Measurements from ENCODE around the gene DIDO1. TPM values are rescaled to one million over a fixed set of nuclear protein-coding genes. Genes with fewer than 3 reads are reported as not detected.
A peak's percentile ranks its signal among the peaks of the same experiment; 100 is the strongest.

The DIDO1 gene
- total and polyA plus RNA-seq, 2 of the 13 experiments (the other 11 are each of a cell fraction or from before 2014, with no cell fraction given) = 75.0 to 75.1 TPM

DNA sequence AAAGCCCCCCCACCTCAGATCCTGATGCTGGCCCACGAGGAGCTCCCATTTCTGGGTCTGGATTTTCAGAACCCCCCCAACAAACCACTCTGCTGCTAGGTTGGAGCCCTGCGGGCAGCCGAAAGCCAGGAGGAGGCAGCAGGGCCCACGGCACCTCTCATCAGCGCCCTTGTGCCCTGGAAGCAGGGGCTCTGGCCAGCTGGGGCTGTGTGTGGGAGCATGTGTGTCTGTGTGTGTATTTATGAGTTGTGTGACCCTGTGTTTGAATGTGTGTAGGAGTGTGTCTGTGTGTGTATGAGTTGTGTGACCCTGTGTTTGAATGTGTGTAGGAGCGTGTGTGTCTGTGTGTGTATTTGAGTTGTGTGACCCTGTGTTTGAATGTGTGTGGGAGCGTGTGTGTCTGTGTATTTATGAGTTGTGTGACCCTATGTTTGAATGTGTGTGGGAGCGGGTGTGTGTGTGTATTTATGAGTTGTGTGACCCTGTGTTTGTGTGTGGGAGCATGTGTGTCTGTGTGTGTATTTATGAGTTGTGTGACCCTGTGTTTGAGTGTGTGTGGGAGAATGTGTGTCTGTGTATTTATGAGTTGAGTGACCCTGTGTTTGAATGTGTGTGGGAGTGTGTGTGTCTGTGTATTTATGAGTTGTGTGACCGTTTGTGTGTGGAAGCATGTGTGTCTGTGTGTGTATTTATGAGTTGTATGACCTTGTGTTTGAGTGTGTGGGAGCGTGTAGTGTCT lies 45.1 kb upstream of the DIDO1 start (continued):
- TF ChIP-seq, protein P1, sequence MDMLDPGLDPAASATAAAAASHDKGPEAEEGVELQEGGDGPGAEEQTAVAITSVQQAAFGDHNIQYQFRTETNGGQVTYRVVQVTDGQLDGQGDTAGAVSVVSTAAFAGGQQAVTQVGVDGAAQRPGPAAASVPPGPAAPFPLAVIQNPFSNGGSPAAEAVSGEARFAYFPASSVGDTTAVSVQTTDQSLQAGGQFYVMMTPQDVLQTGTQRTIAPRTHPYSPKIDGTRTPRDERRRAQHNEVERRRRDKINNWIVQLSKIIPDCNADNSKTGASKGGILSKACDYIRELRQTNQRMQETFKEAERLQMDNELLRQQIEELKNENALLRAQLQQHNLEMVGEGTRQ (IDR thresholded peaks at IDR 0.05; ENCODE audit: low read depth, low read length) = no peak
- TF ChIP-seq, protein P1 (CRISPR knock-in tag; IDR thresholded peaks at IDR 0.05; ENCODE audit: borderline replicate concordance) = no peak
- TF ChIP-seq SAFB2 (CRISPR knock-in tag; IDR thresholded peaks at IDR 0.05; ENCODE audit: borderline replicate concordance, low read depth) = no peak
- no peak for TF ChIP-seq NFYC (CRISPR knock-in tag; IDR thresholded peaks at IDR 0.05)
- no peak for TF ChIP-seq ZNF749 (CRISPR knock-in tag; IDR thresholded peaks at IDR 0.05; ENCODE audit: borderline replicate concordance)
- TF ChIP-seq RAD51 (IDR thresholded peaks at IDR 0.05; ENCODE audit: borderline replicate concordance) = peak; percentile 7; the same call in 1 of the 2 replicates

DNA sequence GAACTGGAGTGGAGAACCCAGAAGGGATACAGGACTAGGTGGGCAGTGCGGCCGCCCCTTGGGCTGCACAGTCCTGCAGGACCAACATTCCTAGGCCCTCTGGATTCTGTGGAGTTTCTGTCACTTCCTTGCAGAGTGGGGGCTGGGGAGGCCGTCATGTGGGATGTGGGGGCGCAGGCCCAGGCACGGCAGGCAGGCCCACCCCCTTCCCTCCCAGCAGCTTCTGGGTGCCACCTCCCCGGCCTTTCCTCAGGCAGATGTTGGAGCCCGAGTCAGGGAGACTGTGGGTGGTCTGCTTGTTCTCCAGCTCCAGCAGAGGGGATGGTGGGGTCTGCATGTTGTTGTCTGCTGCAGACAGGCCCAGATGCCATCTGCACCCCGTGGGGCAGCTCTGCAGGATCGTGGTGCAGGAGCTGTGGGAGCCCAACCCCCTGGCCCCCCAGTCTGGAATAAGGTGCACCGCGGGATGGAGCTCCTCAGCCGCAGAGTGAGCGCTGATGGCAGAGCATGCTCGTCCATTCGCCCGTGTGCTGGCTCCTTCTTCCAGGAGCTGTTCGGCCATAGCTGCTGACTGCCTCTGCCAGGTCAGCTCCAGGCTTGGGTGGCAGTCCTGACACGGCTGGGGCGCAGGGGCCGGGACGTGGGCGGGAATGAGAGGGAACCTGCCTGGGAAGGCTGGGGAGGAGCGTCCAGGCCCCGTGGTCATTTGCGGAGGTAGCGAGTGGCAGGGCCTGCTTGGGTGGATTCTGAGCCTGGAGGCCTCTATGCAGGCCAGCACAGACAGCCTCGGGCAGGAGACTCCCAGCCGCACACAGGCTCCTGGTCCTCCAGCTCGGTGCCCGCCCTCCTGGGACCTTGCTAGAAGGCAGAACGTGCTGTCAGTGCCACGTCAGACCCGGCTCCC lies 44.3 kb upstream of the DIDO1 start:
- ChIA-PET CTCF (ENCODE audit: low intra/inter-chr PET ratio, low total read pairs) (interaction anchor here (0.7 kb wide), 1 partner anchor 70 kb away, joined by 3 read pairs; no protein-coding TSS in a partner anchor), POLR2A (interaction anchor here (0.6 to 2.8 kb wide), 13 partner anchors 8 to 1286 kb away, joined by 3 to 20 read pairs (median 4); partner anchors contain the start of gene GID8)
- Histone ChIP-seq H3K27me3 (ENCODE audit: control insufficient read depth in 1 of 2, insufficient read depth in 2 of 2, low read length in 2 of 2) (peaks cover 15 to 44% of the 10 kb centered on the region in 2 experiments), H3K4me2 (ENCODE audit: low read depth, low read length) (peak overlapping the region; percentile 80), H4K20me1 (ENCODE audit: insufficient read depth, low read length) (peaks cover 27% of the 10 kb centered on the region; the same call in 1 of the 2 replicates), H3K9ac (ENCODE audit: insufficient read depth, low read depth, low read length) (peak overlapping the region; percentile 63), H3K4me1 (ENCODE audit: insufficient read depth, low read length) (peaks cover 45% of the 10 kb centered on the region), H3K9me3 (ENCODE audit: low read length) (no peaks in the 10 kb centered on the region), H3K4me3 (replicated peaks in 1 of 3; ENCODE audit: insufficient read depth in 1 of 3, low read depth in 2 of 3, low read length in 3 of 3) (peak overlapping the region in 2 of 3 experiments; percentile 21 to 69; a peak in 4 of 6 replicates), H3K79me2 (ENCODE audit: insufficient read depth, low read length) (no peaks in the 10 kb centered on the region), H2AFZ (ENCODE audit: low read length) (no peak overlapping the region), H3K27ac (ENCODE audit: extremely low read length, insufficient read depth, low read length) (no peak overlapping the region), H3K36me3 (replicated peaks in 1 of 2; ENCODE audit: control insufficient read depth in 1 of 2, insufficient read depth in 2 of 2, low read length in 2 of 2) (peaks cover 12 to 13% of the 10 kb centered on the region in 2 experiments)
- FAIRE-seq = no peak
- no peak for DNase-seq (ENCODE audit: low spot score)
- 24% methylated on average over 20 of the region's 33 CpGs for WGBS (ENCODE audit: low lambda C conversion rate)
- in situ Hi-C loops (cut with HindIII; ENCODE audit: extremely low pct_ligation_motif_present, low pct_unique_long_range_greater_than_20kb) = no loop called here
- intact Hi-C loops (cut with micrococcal nuclease; ENCODE audit: unreplicated experiment) = no loop called here
- no TSS peak for BruUV-seq (replicated peaks)
- ATAC-seq = peak; percentile 61
- TF ChIP-seq, protein P2, sequence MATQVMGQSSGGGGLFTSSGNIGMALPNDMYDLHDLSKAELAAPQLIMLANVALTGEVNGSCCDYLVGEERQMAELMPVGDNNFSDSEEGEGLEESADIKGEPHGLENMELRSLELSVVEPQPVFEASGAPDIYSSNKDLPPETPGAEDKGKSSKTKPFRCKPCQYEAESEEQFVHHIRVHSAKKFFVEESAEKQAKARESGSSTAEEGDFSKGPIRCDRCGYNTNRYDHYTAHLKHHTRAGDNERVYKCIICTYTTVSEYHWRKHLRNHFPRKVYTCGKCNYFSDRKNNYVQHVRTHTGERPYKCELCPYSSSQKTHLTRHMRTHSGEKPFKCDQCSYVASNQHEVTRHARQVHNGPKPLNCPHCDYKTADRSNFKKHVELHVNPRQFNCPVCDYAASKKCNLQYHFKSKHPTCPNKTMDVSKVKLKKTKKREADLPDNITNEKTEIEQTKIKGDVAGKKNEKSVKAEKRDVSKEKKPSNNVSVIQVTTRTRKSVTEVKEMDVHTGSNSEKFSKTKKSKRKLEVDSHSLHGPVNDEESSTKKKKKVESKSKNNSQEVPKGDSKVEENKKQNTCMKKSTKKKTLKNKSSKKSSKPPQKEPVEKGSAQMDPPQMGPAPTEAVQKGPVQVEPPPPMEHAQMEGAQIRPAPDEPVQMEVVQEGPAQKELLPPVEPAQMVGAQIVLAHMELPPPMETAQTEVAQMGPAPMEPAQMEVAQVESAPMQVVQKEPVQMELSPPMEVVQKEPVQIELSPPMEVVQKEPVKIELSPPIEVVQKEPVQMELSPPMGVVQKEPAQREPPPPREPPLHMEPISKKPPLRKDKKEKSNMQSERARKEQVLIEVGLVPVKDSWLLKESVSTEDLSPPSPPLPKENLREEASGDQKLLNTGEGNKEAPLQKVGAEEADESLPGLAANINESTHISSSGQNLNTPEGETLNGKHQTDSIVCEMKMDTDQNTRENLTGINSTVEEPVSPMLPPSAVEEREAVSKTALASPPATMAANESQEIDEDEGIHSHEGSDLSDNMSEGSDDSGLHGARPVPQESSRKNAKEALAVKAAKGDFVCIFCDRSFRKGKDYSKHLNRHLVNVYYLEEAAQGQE (IDR thresholded peaks at IDR 0.05; ENCODE audit: borderline replicate concordance in 1 of 2, low read depth in 1 of 2, low read length in 2 of 2) = no peak
- TF ChIP-seq ZNF350 (CRISPR knock-in tag; IDR thresholded peaks at IDR 0.05; ENCODE audit: borderline replicate concordance, low read depth) (peak; percentile 59), ARNT2 (CRISPR knock-in tag; IDR thresholded peaks at IDR 0.05; ENCODE audit: low read depth) (peak; percentile 65; the same call in 1 of the 2 replicates), FOXA3 (CRISPR knock-in tag; IDR thresholded peaks at IDR 0.05) (no peak), RFX1 (IDR thresholded peaks at IDR 0.05) (no peak), ZNF430 (CRISPR knock-in tag; IDR thresholded peaks at IDR 0.05) (peak; percentile 49; the same call in 1 of the 2 replicates), MEIS1 (CRISPR knock-in tag; IDR thresholded peaks at IDR 0.05; ENCODE audit: borderline replicate concordance) (peak; percentile 84), REL (CRISPR knock-in tag; conservative IDR thresholded peaks at IDR 0.05) (0 out of 2 replicates have a peak, but pooled peaks have one; percentile 41)

All from HepG2 (cell line).